T-helper 2 cell (primary cell): ENCODE results near the gene KCTD10.
A peak's percentile ranks its signal among the peaks of the same experiment; 100 is the strongest.
"Not testable (repeated sequence)": the region's sequence is repeated elsewhere in the genome, so short reads cannot be mapped to it uniquely, and the experiment has no call there.

Experiments used
- DNase-seq, 5 experiments: peaks; one replicate each; pipeline versions ENCODE4 v3.0.0 to v3.0.0-alpha.2; 2012 to 2022

Gene KCTD10

GRCh38 chr12:109494348-109494881 lies 17.3 kb upstream of the KCTD10 start:
- DNase-seq, result no peak

- DNase-seq, result no peak
These were observed 16.8 kb upstream of the KCTD10 start for GRCh38 chr12:109493938-109494337.

- DNase-seq, result no peak
These were observed 16.0 kb upstream of the KCTD10 start for GRCh38 chr12:109493090-109493489.

GRCh38 chr12:109492371-109492770 lies 15.3 kb upstream of the KCTD10 start:
- no peak for DNase-seq

- DNase-seq, result no peak
These were observed 14.6 kb upstream of the KCTD10 start for GRCh38 chr12:109491671-109492070.

- DNase-seq, result no peak
These were observed 13.0 kb upstream of the KCTD10 start for GRCh38 chr12:109489955-109490565.

GRCh38 chr12:109489016-109489954 lies 12.2 kb upstream of the KCTD10 start:
- no peak for DNase-seq

GRCh38 chr12:109488051-109488665 lies 11.1 kb upstream of the KCTD10 start:
- no peak for DNase-seq

- DNase-seq, result no peak
These were observed 10.3 kb upstream of the KCTD10 start for GRCh38 chr12:109487181-109488050.

- DNase-seq, result no peak
These were observed 8.1 kb upstream of the KCTD10 start for GRCh38 chr12:109485201-109485600.

- no peak for DNase-seq
These were observed 6.2 kb upstream of the KCTD10 start for GRCh38 chr12:109483346-109483745.

- no peak for DNase-seq
These were observed 5.8 kb upstream of the KCTD10 start for GRCh38 chr12:109482894-109483293.

GRCh38 chr12:109482491-109482890 lies 5.4 kb upstream of the KCTD10 start:
- no peak for DNase-seq

GRCh38 chr12:109481863-109482262 lies 4.8 kb upstream of the KCTD10 start:
- DNase-seq, result no peak

- DNase-seq, result no peak
These were observed 3.3 kb upstream of the KCTD10 start for GRCh38 chr12:109480356-109480755.

GRCh38 chr12:109479761-109480160 lies 2.7 kb upstream of the KCTD10 start:
- no peak for DNase-seq

GRCh38 chr12:109477963-109478315 lies 839 bp upstream of the KCTD10 start:
- no peak for DNase-seq

GRCh38 chr12:109476807-109477184 lies 304 bp downstream of the KCTD10 start:
- DNase-seq, result no peak

- peak in 1 of 5 experiments; percentile 11 for DNase-seq
These were observed 900 bp downstream of the KCTD10 start for GRCh38 chr12:109475993-109476806.

- no peak for DNase-seq
These were observed 2.0 kb downstream of the KCTD10 start for GRCh38 chr12:109475121-109475520.

GRCh38 chr12:109473526-109474270 lies 3.4 kb downstream of the KCTD10 start:
- not testable (repeated sequence) for DNase-seq
